GM04504 (cell line): ENCODE measurements around the gene DLG2.
"Not testable (repeated sequence)": the region's sequence is repeated elsewhere in the genome, so short reads cannot be mapped to it uniquely, and the experiment has no call there.

Experiments
- DNase-seq: peaks from one replicate; pipeline ENCODE4 v3.0.0-alpha.2; 2012; ENCODE audit warnings: low read depth

DLG2 gene

GRCh38 chr11:83639995-83640758, 1987.0 kb downstream of the DLG2 start:
- no peak for DNase-seq

- no peak for DNase-seq
These were observed 1992.0 kb downstream of the DLG2 start for GRCh38 chr11:83635166-83635565.

GRCh38 chr11:83630211-83630610, 1996.9 kb downstream of the DLG2 start:
- no peak for DNase-seq

- DNase-seq = no peak
These were observed 1997.4 kb downstream of the DLG2 start for GRCh38 chr11:83629775-83630174.

- no peak for DNase-seq
These were observed 1998.4 kb downstream of the DLG2 start for GRCh38 chr11:83628622-83629355.

GRCh38 chr11:83625336-83625735, 2001.8 kb downstream of the DLG2 start:
- no peak for DNase-seq

GRCh38 chr11:83617671-83618070, 2009.5 kb downstream of the DLG2 start:
- DNase-seq = no peak

- DNase-seq = no peak
These were observed 2013.4 kb downstream of the DLG2 start for GRCh38 chr11:83613767-83614121.

GRCh38 chr11:83612891-83613766, 2014.0 kb downstream of the DLG2 start:
- no peak for DNase-seq

- DNase-seq = no peak
These were observed 2015.5 kb downstream of the DLG2 start for GRCh38 chr11:83611600-83611999.

- DNase-seq = no peak
These were observed 2016.1 kb downstream of the DLG2 start for GRCh38 chr11:83611031-83611430.

- no peak for DNase-seq
These were observed 2018.0 kb downstream of the DLG2 start for GRCh38 chr11:83609191-83609590.

GRCh38 chr11:83608571-83608970, 2018.6 kb downstream of the DLG2 start:
- no peak for DNase-seq

GRCh38 chr11:83601914-83602527, 2025.1 kb downstream of the DLG2 start:
- no peak for DNase-seq

- no peak for DNase-seq
These were observed 2025.8 kb downstream of the DLG2 start for GRCh38 chr11:83601201-83601913.

GRCh38 chr11:83600661-83601060, 2026.5 kb downstream of the DLG2 start:
- no peak for DNase-seq

- no peak for DNase-seq
These were observed 2028.1 kb downstream of the DLG2 start for GRCh38 chr11:83599066-83599465.

GRCh38 chr11:83587797-83588196, 2039.3 kb downstream of the DLG2 start:
- not testable (repeated sequence) for DNase-seq

- no peak for DNase-seq
These were observed 2043.3 kb downstream of the DLG2 start for GRCh38 chr11:83583757-83584366.

GRCh38 chr11:83574519-83574918, 2052.6 kb downstream of the DLG2 start:
- DNase-seq = no peak
